C4-2B (cell line): Measurements from ENCODE around the gene SLC39A7.

Experiments used
- CTCF ChIP-seq: fragments of 450-650 bp; conservative IDR thresholded peaks from 2 replicates; pipeline ENCODE4 v1.5.1; 2017; ENCODE audit warnings: mild to moderate bottlenecking
- ZFX ChIP-seq: fragments of 450-650 bp; IDR thresholded peaks from 2 replicates; pipeline ENCODE4 v1.6.1; 2017

DNA sequence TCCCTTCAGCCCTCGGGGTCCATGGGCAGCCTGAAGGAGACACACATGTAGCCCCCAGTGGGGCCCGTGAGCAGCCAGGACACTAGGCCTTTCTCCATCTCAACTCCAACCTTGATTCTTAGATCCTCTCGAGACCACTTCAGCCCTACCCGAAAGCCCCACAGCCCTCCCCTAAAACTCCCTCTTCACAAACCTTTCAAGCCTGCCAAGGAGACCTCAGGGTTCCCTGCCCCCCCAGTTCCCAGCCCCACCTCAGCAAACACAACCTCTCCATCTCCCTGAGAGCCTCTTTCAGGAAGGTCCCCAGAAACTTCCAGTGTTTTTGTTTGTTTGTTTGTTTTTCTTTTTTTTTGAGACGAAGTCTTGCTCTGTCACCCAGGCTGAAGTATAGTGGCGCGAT is 19.5 kb upstream of the SLC39A7 start:
- TF ChIP-seq CTCF (no peak), ZFX (no peak)
